ENCODE measurements around the gene SH3GLB1. TPM values are rescaled to one million over a fixed set of nuclear protein-coding genes. Genes with fewer than 3 reads are reported as not detected.
A peak's percentile ranks its signal among the peaks of the same experiment; 100 is the strongest.

SH3GLB1 gene
- total RNA-seq, 1 experiment from 2014 or later, result 44.0 TPM

- H3K4me3 ChIP-seq, result no peak overlapping the region
- H3K4me1 ChIP-seq (replicated peaks), result peaks cover 5% of the 10 kb centered on the region
- DNase-seq (ENCODE audit: low read depth in 1 of 2, low spot score in 2 of 2), result no peak
- no peak overlapping the region for H3K27ac ChIP-seq
- H3K9me3 ChIP-seq (replicated peaks), result no peaks in the 10 kb centered on the region
- H3K36me3 ChIP-seq, result no peaks in the 10 kb centered on the region
- H3K27me3 ChIP-seq (replicated peaks), result no peaks in the 10 kb centered on the region
Measured at GRCh38 chr1:86768554-86768953, 64.2 kb downstream of the SH3GLB1 start.

GRCh38 chr1:86769065-86769464, 64.7 kb downstream of the SH3GLB1 start:
- Histone ChIP-seq H3K27ac (no peak overlapping the region), H3K9me3 (replicated peaks) (no peaks in the 10 kb centered on the region)

GRCh38 chr1:86773341-86774288, 69.2 kb downstream of the SH3GLB1 start:
- Histone ChIP-seq H3K4me3 (no peak overlapping the region), H3K9me3 (replicated peaks) (no peaks in the 10 kb centered on the region), H3K27me3 (replicated peaks) (no peaks in the 10 kb centered on the region), H3K4me1 (replicated peaks) (peaks cover 21% of the 10 kb centered on the region), H3K36me3 (no peaks in the 10 kb centered on the region), H3K27ac (peak overlapping the region; percentile 41; the same call in 1 of the 2 replicates)
- no peak for DNase-seq (ENCODE audit: low read depth in 1 of 2, low spot score in 2 of 2)

More at GRCh38 chr1:86769065-86769464, 64.7 kb downstream of the SH3GLB1 start:
- Histone ChIP-seq H3K4me3 (no peak overlapping the region), H3K27me3 (replicated peaks) (no peaks in the 10 kb centered on the region), H3K4me1 (replicated peaks) (peaks cover 10% of the 10 kb centered on the region), H3K36me3 (no peaks in the 10 kb centered on the region)
- no peak for DNase-seq (ENCODE audit: low read depth in 1 of 2, low spot score in 2 of 2)

GRCh38 chr1:86774305-86775295, 70.2 kb downstream of the SH3GLB1 start:
- Histone ChIP-seq H3K4me1 (replicated peaks) (peaks cover 21% of the 10 kb centered on the region), H3K27me3 (replicated peaks) (no peaks in the 10 kb centered on the region), H3K36me3 (no peaks in the 10 kb centered on the region), H3K9me3 (replicated peaks) (no peaks in the 10 kb centered on the region), H3K27ac (peak overlapping the region; percentile 59), H3K4me3 (no peak overlapping the region)
- DNase-seq (ENCODE audit: low read depth in 1 of 2, low spot score in 2 of 2), result peak; percentile 42 to 73

- Histone ChIP-seq H3K36me3 (no peaks in the 10 kb centered on the region), H3K27ac (no peak overlapping the region), H3K9me3 (replicated peaks) (no peaks in the 10 kb centered on the region), H3K27me3 (replicated peaks) (no peaks in the 10 kb centered on the region), H3K4me3 (no peak overlapping the region), H3K4me1 (replicated peaks) (peaks cover 21% of the 10 kb centered on the region)
- no peak for DNase-seq (ENCODE audit: low read depth in 1 of 2, low spot score in 2 of 2)
Measured at GRCh38 chr1:86775395-86775794, 71.0 kb downstream of the SH3GLB1 start.

- no peaks in the 10 kb centered on the region for H3K27me3 ChIP-seq (replicated peaks)
- no peaks in the 10 kb centered on the region for H3K36me3 ChIP-seq
- DNase-seq (ENCODE audit: low read depth in 1 of 2, low spot score in 2 of 2), result no peak
- no peak overlapping the region for H3K27ac ChIP-seq
- no peak overlapping the region for H3K4me3 ChIP-seq
- H3K4me1 ChIP-seq (replicated peaks), result peaks cover 21% of the 10 kb centered on the region
- H3K9me3 ChIP-seq (replicated peaks), result no peaks in the 10 kb centered on the region
Measured at GRCh38 chr1:86776108-86776507, 71.7 kb downstream of the SH3GLB1 start.

- DNase-seq (ENCODE audit: low read depth in 1 of 2, low spot score in 2 of 2), result no peak
- Histone ChIP-seq H3K27me3 (replicated peaks) (no peaks in the 10 kb centered on the region), H3K36me3 (no peaks in the 10 kb centered on the region), H3K4me3 (no peak overlapping the region), H3K27ac (no peak overlapping the region), H3K4me1 (replicated peaks) (peaks cover 14% of the 10 kb centered on the region), H3K9me3 (replicated peaks) (no peaks in the 10 kb centered on the region)
Measured at GRCh38 chr1:86778569-86779239, 74.3 kb downstream of the SH3GLB1 start.

- H3K4me1 ChIP-seq (replicated peaks), result peaks cover 8% of the 10 kb centered on the region
- no peak for DNase-seq (ENCODE audit: low read depth in 1 of 2, low spot score in 2 of 2)
- H3K27me3 ChIP-seq (replicated peaks), result no peaks in the 10 kb centered on the region
- no peak overlapping the region for H3K27ac ChIP-seq
- H3K4me3 ChIP-seq, result no peak overlapping the region
- no peaks in the 10 kb centered on the region for H3K9me3 ChIP-seq (replicated peaks)
- H3K36me3 ChIP-seq, result no peaks in the 10 kb centered on the region
Measured at GRCh38 chr1:86779308-86780191, 75.2 kb downstream of the SH3GLB1 start.

- no peak overlapping the region for H3K4me3 ChIP-seq
- no peak overlapping the region for H3K27ac ChIP-seq
- H3K4me1 ChIP-seq (replicated peaks), result no peaks in the 10 kb centered on the region
- no peaks in the 10 kb centered on the region for H3K9me3 ChIP-seq (replicated peaks)
- no peaks in the 10 kb centered on the region for H3K27me3 ChIP-seq (replicated peaks)
- no peak for DNase-seq (ENCODE audit: low read depth in 1 of 2, low spot score in 2 of 2)
- no peaks in the 10 kb centered on the region for H3K36me3 ChIP-seq
Measured at GRCh38 chr1:86782482-86782881, 78.1 kb downstream of the SH3GLB1 start.

- no peaks in the 10 kb centered on the region for H3K36me3 ChIP-seq
- DNase-seq (ENCODE audit: low read depth in 1 of 2, low spot score in 2 of 2), result no peak
- no peak overlapping the region for H3K27ac ChIP-seq
- no peaks in the 10 kb centered on the region for H3K9me3 ChIP-seq (replicated peaks)
- peaks cover 9% of the 10 kb centered on the region for H3K4me1 ChIP-seq (replicated peaks)
- no peak overlapping the region for H3K4me3 ChIP-seq
- H3K27me3 ChIP-seq (replicated peaks), result no peaks in the 10 kb centered on the region
Measured at GRCh38 chr1:86787621-86788020, 83.2 kb downstream of the SH3GLB1 start.

GRCh38 chr1:86788300-86789206, 84.2 kb downstream of the SH3GLB1 start:
- Histone ChIP-seq H3K27ac (no peak overlapping the region), H3K4me3 (no peak overlapping the region)
- DNase-seq (ENCODE audit: low read depth in 1 of 2, low spot score in 2 of 2), result no peak

GRCh38 chr1:86795316-86795715, 90.9 kb downstream of the SH3GLB1 start:
- no peak overlapping the region for H3K27ac ChIP-seq
- DNase-seq (ENCODE audit: low read depth in 1 of 2, low spot score in 2 of 2), result no peak
- H3K27me3 ChIP-seq (replicated peaks), result no peaks in the 10 kb centered on the region
- H3K9me3 ChIP-seq (replicated peaks), result no peaks in the 10 kb centered on the region
- H3K4me3 ChIP-seq, result no peak overlapping the region
- H3K36me3 ChIP-seq, result no peaks in the 10 kb centered on the region
- H3K4me1 ChIP-seq (replicated peaks), result no peaks in the 10 kb centered on the region; the same call in 1 of the 2 replicates

More at GRCh38 chr1:86788300-86789206, 84.2 kb downstream of the SH3GLB1 start:
- H3K4me1 ChIP-seq (replicated peaks), result peaks cover 9% of the 10 kb centered on the region
- no peaks in the 10 kb centered on the region for H3K9me3 ChIP-seq (replicated peaks)
- no peaks in the 10 kb centered on the region for H3K36me3 ChIP-seq
- no peaks in the 10 kb centered on the region for H3K27me3 ChIP-seq (replicated peaks)

Measured in SJSA1 (cell line).